ELF-1 (cell line): ENCODE measurements around the gene MAP6D1.

Experiments
- DNase-seq: peaks from one replicate; pipeline ENCODE4 v3.0.0-alpha.2; 2016; ENCODE audit warnings: low read depth, low spot score

MAP6D1 gene

GRCh38 chr3:183825456-183826161, at the start of gene MAP6D1:
Gene MAP6D1 (minus strand): TSS chr3:183825577. CDS start chr3:183825547, 30 bp downstream.
- DNase-seq, result peak; percentile 86

GRCh38 chr3:183873914-183874313, 48.5 kb upstream of the MAP6D1 start:
- no peak for DNase-seq

- DNase-seq, result no peak
Measured at GRCh38 chr3:183871541-183871940, 46.2 kb upstream of the MAP6D1 start.

- no peak for DNase-seq
Measured at GRCh38 chr3:183870563-183870962, 45.2 kb upstream of the MAP6D1 start.

- no peak for DNase-seq
Measured at GRCh38 chr3:183868796-183869195, 43.4 kb upstream of the MAP6D1 start.

GRCh38 chr3:183862610-183863009, 37.2 kb upstream of the MAP6D1 start:
- no peak for DNase-seq

- DNase-seq, result no peak
Measured at GRCh38 chr3:183857863-183858262, 32.5 kb upstream of the MAP6D1 start.

GRCh38 chr3:183854318-183855035, 29.1 kb upstream of the MAP6D1 start:
- no peak for DNase-seq

GRCh38 chr3:183845608-183846288, 20.4 kb upstream of the MAP6D1 start:
- no peak for DNase-seq

- no peak for DNase-seq
Measured at GRCh38 chr3:183845090-183845489, 19.7 kb upstream of the MAP6D1 start.

GRCh38 chr3:183844606-183845005, 19.2 kb upstream of the MAP6D1 start:
- no peak for DNase-seq

GRCh38 chr3:183839751-183840150, 14.4 kb upstream of the MAP6D1 start:
- DNase-seq, result no peak

GRCh38 chr3:183837894-183838293, 12.5 kb upstream of the MAP6D1 start:
- DNase-seq, result no peak

- DNase-seq, result no peak
Measured at GRCh38 chr3:183837390-183837789, 12.0 kb upstream of the MAP6D1 start.

GRCh38 chr3:183833516-183833915, 8.1 kb upstream of the MAP6D1 start:
- DNase-seq, result no peak

GRCh38 chr3:183830187-183830586, 4.8 kb upstream of the MAP6D1 start:
- DNase-seq, result no peak

- no peak for DNase-seq
Measured at GRCh38 chr3:183829466-183829865, 4.1 kb upstream of the MAP6D1 start.

- no peak for DNase-seq
Measured at GRCh38 chr3:183828538-183828870, 3.1 kb upstream of the MAP6D1 start.

GRCh38 chr3:183827809-183828537, 2.6 kb upstream of the MAP6D1 start:
- DNase-seq, result no peak

- no peak for DNase-seq
Measured at GRCh38 chr3:183826448-183827250, 1.3 kb upstream of the MAP6D1 start.

- DNase-seq, result peak; percentile 41
Measured at GRCh38 chr3:183824761-183825455, 469 bp downstream of the MAP6D1 start.
